SKM-1 treated with dmso at 0.1 percent for 144 hours (cell line): ENCODE results near the gene FDPS.

Experiments
- DNase-seq: peaks from one replicate; lab custom pipeline; 2025; ENCODE audit not compliant: unreplicated experiment; lab: John Stamatoyannopoulos, UW

Gene FDPS

GRCh38 chr1:155308493-155309422 is at the start of gene FDPS:
Gene FDPS (plus strand): TSS chr1:155308866. CDS start chr1:155309790, 924 bp downstream.
- DNase-seq: peak; percentile 100

- DNase-seq: no peak
Measured at GRCh38 chr1:155260276-155260675, 48.4 kb upstream of the FDPS start.

DNA sequence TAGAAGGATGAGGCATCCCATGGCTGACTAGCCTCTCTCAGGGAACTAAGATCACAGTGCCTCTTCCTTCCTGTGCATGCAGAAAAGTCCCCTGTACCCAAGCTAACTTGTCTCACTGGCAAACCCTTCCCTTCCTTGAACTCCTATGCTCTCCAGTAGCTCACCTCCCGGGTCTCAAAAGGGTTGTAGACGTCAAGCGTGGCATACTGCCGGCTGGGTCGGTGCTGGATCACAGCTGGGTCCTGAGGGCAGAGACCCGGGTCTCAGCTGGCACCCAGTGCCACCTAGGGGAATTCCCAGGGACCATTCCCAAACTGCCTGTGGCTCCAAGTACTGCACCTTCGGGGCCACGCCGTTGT is 47.2 kb upstream of the FDPS start:
- no peak for DNase-seq

GRCh38 chr1:155261852-155262673 is 46.6 kb upstream of the FDPS start, which contains the start of gene SCAMP3:
Gene SCAMP3 (minus strand): TSS chr1:155262360. CDS start chr1:155262151, 209 bp downstream.
- DNase-seq: peak; percentile 100

DNA sequence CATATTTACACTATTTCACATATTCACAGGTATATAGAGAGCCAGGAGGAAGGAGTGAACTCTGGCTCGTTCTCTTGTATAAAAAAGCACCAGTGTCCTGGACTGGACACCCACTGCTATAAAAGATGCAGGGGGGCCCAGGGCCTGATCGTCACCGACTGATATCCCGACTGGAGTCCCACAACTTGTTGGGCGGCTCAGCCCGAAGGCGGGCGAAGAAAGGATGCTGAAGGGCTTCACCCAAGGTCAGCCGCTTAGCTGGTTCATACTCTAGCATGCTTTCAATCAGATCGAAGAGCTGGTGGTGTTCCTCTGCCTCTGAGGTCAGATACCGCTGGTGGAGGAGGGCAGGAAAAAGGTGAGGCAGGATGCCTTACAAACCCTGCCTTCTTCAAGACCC is 45.6 kb upstream of the FDPS start:
- no peak for DNase-seq

DNA sequence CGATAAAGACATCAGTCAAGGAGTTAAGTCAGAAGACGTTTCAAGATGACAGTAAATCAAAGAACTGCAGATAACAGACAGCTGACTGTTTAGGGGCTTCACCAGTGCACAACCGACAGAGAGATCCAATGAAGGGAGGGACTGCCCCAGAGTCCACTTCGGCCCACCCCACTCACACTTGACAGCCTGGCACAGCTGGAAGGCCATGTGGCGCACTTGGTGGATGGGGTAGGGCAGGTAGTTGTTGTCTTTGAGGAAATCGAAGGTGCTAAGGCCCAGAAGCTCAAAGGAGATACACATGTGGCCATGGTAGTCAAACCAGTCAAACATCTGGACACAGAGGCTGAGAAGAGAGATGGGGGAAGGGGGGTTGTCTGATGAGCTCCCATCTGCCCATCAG is 42.1 kb upstream of the FDPS start:
- DNase-seq: no peak

- no peak for DNase-seq
Measured at GRCh38 chr1:155267373-155267772, 41.3 kb upstream of the FDPS start.

DNA sequence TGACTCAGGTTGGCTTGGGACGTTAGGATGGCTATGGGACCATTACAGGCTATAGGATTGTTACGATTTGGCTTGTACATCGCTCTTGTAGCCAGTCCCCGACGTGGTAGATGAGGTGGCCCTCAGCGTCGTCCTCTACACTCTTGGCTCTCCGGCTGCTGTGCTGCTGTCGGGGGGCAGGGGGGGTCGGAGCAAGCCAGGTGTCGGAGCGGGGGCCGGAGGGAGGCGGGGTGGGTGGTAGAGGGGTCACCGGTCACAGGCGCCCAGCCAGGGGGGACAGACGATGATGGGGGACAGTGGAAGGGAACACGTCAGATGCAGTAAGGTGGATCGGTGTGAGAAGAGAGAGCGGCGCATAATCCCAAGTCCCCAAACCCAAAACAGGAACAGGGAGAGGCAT is 40.0 kb upstream of the FDPS start:
- no peak for DNase-seq

DNA sequence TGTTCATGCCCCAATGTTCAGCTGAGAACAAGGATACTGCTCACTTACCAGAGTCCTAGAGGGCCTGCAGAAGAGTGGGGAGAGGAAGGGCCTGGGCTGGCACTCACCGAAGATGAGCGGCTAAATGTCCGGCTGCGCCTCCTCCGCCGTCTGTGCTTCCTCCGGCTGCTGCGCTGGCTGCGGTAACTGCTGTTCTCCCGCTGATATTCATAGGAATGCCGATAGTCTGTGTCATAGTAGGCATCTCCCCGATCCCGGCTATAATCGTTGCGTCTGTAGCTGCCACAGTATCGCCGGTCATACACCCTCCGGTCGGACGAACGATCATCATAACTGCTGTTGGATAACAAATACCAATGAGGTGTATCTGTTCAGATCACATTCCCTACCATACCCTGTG is 39.3 kb upstream of the FDPS start:
- DNase-seq: no peak

GRCh38 chr1:155272466-155273342 is 36.0 kb upstream of the FDPS start:
- no peak for DNase-seq

- DNase-seq: peak; percentile 98
Measured at GRCh38 chr1:155273343-155274245, 35.1 kb upstream of the FDPS start, which contains the start of gene CLK2. Gene CLK2 (minus strand): TSS chr1:155273504. CDS start chr1:155270977, 2,527 bp downstream.

DNA sequence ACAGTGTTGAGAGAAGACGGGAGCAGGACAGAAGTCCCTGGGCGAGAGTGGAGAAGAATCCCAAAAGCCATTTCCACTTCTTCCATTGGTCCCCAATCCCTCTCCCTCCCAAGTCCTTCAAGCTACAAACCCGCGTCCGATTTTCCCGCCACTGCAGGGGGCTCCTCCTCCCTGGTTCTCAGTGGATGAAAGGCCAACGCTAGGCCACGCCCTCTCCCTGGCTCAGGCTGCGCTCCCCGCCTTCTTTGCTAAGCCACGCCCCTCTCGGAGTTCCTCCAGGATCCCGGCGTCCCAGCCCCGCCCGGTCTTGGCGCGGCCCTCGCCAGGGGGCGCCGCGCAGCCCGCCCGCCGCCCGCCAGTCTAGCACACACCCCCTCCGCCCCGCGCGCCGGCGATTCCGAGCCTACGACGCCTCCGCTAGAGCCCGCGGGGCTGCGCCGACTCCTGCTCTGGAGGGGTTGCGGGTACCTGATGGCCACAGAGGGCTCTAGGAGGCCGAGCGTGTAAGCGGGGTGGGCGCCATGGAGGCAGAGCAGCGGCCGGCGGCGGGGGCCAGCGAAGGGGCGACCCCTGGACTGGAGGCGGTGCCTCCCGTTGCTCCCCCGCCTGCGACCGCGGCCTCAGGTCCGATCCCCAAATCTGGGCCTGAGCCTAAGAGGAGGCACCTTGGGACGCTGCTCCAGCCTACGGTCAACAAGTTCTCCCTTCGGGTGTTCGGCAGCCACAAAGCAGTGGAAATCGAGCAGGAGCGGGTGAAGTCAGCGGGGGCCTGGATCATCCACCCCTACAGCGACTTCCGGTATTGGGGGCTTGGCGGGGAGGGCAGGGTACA is 31.4 kb upstream of the FDPS start, which contains the start of gene HCN3:
HCN3 (plus strand) TSS at position 394 of the 832 bp plus-strand sequence; CDS start at position 522, 128 bp downstream.
- peak; percentile 98 for DNase-seq

- peak; percentile 74 for DNase-seq
Measured at GRCh38 chr1:155277902-155278688, 30.6 kb upstream of the FDPS start.

DNA sequence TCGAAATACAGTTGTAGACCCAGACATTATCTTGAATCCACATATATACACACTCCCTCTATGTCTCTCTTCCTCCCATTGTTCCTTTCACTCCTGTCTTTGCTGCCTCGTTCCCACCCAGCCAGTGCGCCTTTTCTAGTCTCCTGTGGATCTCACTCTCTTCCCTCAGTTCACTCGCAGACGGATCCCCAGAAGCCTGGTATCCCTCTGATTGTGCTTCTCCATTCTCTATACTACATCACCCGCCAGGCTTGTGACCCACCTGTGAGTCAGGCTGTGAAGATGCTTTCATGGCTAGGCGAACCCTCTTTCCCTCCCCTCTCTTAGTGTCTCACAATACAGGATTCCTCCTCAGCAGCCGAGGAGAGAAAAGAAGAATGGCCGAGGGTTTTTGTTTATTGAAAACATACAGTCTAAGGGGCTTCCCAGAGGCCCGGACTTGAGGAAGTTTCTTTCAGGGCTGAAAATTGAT is 29.9 kb upstream of the FDPS start:
- no peak for DNase-seq

DNA sequence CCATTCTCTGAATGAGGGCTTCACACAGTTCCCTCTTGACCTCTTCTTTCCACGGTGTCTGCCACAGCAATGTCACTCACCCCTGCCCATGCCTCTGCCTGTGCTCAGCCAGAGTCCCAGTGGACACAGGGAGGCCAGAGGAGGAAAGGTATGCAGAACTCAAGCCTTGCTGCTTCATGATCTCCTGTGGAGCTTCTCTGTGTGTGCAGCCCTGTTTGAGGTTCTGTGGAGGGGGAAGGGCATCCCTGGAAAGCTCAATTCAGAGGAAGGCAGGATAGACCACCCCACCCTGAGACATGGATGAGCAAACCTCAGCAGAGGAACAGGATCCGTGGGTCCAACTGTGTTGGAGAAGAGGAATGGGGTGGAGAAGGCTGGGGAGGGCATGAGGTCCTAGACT is 29.4 kb upstream of the FDPS start:
- DNase-seq: no peak

DNA sequence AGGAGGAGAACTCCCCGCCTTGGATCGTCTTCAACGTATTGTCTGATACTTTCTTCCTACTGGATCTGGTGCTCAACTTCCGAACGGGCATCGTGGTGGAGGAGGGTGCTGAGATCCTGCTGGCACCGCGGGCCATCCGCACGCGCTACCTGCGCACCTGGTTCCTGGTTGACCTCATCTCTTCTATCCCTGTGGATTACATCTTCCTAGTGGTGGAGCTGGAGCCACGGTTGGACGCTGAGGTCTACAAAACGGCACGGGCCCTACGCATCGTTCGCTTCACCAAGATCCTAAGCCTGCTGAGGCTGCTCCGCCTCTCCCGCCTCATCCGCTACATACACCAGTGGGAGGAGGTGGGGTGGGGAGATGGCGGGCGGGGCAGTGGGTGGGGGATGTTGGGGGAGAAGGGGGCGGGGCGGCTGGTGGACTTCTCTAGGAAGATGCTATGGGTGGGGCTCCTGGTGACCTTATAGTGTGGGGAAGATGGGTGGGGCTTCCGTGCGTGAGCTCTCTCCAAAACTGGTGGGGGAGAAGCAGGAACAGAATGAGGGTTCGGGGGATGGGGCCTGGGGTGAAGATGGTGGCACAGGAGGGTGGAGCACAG is 26.1 kb upstream of the FDPS start:
- DNase-seq: no peak

DNA sequence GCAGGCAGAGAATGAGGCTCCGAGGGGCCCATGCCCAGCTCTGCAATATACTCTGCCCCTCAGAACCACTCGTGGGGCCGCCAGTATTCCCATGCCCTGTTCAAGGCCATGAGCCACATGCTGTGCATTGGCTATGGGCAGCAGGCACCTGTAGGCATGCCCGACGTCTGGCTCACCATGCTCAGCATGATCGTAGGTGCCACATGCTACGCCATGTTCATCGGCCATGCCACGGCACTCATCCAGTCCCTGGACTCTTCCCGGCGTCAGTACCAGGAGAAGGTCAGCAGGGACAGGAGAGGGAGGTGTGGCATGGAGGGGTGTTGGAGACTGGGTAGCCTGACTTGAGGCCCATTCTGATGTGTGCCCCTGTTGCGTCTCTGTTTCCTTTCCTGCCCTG is 24.2 kb upstream of the FDPS start:
- no peak for DNase-seq
